ENCODE results near the gene SCGB1D4.
"Not testable (repeated sequence)": the region's sequence is repeated elsewhere in the genome, so short reads cannot be mapped to it uniquely, and the experiment has no call there.

Gene SCGB1D4

DNA sequence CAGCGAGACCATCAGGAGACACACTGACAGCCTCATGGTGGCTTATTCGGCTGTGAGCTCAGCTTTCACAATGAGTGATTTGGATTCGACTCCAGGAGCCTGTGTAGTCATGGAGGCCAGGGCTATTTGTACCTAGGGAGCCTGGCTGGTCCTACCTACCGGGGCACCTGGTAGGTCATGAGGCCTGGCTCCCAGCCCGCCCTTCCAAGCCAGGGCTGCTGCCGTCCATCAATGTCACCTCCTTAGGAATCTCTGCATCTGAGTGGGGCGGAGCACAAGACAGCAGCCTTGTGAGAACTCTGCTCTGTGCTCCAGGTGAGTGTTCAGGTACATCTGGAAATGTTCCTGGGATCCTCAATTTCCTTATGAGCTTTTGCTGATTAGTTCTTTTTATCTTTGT lies at the start of gene SCGB1D4:
TSS of gene SCGB1D4 (minus strand) at position 101 of the 400 bp plus-strand sequence. CDS start at position 36, 65 bp downstream.
- DNase-seq (ENCODE audit: low read depth in 2 of 2, low spot score in 1 of 2) = no peak

DNA sequence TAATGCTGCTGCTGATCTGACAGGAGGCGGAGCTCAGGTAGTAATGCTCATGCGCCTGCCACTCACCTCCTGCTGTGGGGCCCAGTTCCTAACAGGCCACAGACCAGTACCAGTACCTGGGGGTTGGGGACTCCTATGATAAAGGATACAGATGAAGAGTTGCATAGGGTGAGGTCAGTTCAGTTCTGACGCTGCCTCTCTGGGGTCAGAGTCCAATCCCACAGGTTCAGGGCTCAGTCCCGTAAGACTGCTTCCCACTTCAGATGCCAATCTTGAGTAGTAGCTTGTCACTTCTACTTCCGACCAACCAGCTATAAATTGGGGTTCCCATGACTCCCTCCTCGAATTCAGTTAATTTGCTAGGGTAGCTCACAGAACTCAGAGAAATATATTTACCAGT lies 47.0 kb upstream of the SCGB1D4 start:
- DNase-seq (ENCODE audit: low read depth in 2 of 2, low spot score in 1 of 2) = no peak

GRCh38 chr11:62344210-62344609 lies 45.3 kb upstream of the SCGB1D4 start:
- DNase-seq (ENCODE audit: low read depth in 2 of 2, low spot score in 1 of 2) = no peak

GRCh38 chr11:62343646-62344190 lies 44.8 kb upstream of the SCGB1D4 start:
- not testable (repeated sequence) for DNase-seq (ENCODE audit: low read depth in 2 of 2, low spot score in 1 of 2)

- no peak for DNase-seq (ENCODE audit: low read depth in 2 of 2, low spot score in 1 of 2)
These were observed 42.7 kb upstream of the SCGB1D4 start for GRCh38 chr11:62341588-62341987.

GRCh38 chr11:62340269-62340901 lies 41.5 kb upstream of the SCGB1D4 start:
- peak in 1 of 2 donors; percentile 38 for DNase-seq (ENCODE audit: low read depth in 2 of 2, low spot score in 1 of 2)

GRCh38 chr11:62338218-62338617 lies 39.3 kb upstream of the SCGB1D4 start:
- no peak for DNase-seq (ENCODE audit: low read depth in 2 of 2, low spot score in 1 of 2)

DNA sequence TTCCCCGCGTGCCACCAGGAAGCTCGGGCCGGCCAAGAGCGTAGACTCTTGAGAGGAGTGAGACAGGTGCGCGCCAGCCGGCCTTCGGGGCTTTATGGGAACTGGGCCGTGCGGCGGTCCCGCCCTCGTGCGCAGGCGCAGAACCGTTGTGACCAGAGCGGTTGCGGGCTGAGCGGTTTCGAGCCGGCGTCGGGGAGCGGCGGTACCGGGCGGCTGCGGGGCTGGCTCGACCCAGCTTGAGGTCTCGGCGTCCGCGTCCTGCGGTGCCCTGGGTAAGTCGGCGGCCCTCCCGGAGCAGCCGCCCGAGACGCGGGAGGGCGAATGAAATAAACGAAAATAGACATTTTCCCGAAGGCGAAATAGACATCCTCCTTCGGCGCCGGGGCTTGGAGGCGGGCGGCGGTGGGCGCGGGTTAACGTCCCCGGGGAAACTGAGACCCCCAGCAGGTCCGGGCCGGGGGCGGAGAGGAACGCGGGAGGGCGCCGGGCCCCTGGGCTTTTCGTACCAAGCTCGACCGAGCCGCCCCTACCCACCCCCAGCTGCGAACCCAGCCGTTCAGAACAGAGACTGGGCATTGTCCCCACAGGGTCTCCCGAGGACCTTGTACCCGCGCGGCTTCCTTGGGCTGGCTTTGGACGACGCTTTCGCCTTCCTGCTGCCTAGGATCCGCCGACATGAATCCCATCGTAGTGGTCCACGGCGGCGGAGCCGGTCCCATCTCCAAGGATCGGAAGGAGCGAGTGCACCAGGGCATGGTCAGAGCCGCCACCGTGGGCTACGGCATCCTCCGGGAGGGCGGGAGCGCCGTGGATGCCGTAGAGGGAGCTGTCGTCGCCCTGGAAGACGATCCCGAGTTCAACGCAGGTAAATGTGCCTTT lies 38.7 kb upstream of the SCGB1D4 start, which contains the start of gene ASRGL1:
TSS of gene ASRGL1 (plus strand) at position 146 of the 879 bp plus-strand sequence. CDS start at position 676, 530 bp downstream.
- peak; percentile 58 to 62 for DNase-seq (ENCODE audit: low read depth in 2 of 2, low spot score in 1 of 2)

DNA sequence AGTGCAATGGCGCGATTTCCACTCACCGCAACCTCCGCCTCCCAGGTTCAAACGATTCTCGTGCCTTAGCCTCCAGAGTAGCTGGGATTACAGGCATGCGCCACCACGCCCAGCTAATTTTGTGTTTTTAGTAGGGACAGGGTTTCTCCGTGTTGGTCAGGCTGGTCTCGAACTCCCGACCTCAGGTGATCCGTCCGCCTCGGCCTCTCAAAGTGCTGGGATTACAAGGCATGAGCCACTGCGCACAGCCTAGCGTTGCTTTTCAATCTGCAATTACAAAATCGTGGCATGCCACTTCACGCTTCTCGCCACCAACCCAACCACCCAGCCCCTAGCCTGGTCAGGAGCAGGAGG lies 38.1 kb upstream of the SCGB1D4 start:
- DNase-seq (ENCODE audit: low read depth in 2 of 2, low spot score in 1 of 2) = not testable (repeated sequence)

DNA sequence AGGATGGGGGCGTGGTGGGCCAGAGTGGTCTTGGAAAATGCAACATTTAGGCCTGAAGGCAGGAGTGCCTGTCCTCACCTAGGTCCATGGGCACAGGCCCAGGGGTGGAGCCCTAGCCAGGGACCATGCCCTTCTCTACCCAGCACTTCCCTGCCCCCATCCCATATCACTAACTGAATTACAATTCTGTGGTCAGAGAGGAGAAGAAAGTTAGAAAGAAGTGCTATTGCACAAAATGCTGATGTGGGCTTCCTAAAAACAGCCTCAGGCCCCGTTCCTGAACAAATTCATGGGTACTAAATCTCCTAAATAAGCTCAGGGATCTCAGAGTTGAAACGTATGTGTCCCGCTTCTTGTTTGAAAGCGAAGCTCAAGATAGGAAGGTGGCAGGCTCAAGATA lies 34.9 kb upstream of the SCGB1D4 start:
- no peak for DNase-seq (ENCODE audit: low read depth in 2 of 2, low spot score in 1 of 2)

DNA sequence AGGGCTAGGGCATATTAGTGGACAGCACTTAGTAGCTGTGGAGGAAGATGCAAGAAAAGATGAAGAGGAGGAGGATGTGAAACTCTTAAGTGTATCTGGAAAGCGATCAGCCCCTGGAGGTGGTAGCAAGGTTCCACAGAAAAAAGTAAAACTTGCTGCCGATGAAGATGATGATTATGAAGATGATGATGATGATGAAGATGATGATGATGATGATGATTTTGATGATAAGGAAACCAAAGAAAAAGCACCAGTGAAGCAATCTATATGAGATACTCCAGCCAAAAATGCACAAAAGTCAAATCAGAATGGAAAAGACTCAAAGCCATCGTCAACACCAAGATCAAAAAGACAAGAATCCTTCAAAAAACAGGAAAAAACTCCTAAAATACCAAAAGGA lies 32.4 kb upstream of the SCGB1D4 start:
- DNase-seq (ENCODE audit: low read depth in 2 of 2, low spot score in 1 of 2) = not testable (repeated sequence)

DNA sequence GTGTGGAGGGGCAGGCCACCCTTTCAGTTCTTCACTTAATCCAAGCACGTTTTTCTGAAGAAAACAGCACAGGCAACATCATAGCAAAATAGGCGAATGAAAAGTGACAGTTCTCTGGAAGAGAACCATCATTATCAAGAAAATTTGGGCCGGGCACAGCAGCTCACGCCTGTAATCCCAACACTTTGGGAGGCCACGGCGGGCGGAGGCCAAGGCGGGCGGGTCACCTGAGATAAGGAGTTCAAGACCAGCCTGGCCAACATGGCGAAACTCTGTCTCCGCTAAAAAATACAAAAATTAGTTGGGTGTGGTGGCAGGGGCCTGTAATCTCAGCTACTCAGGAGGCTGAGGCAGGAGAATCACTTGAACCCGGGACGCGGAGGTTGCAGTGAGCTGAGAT lies 28.7 kb upstream of the SCGB1D4 start:
- not testable (repeated sequence) for DNase-seq (ENCODE audit: low read depth in 2 of 2, low spot score in 1 of 2)

DNA sequence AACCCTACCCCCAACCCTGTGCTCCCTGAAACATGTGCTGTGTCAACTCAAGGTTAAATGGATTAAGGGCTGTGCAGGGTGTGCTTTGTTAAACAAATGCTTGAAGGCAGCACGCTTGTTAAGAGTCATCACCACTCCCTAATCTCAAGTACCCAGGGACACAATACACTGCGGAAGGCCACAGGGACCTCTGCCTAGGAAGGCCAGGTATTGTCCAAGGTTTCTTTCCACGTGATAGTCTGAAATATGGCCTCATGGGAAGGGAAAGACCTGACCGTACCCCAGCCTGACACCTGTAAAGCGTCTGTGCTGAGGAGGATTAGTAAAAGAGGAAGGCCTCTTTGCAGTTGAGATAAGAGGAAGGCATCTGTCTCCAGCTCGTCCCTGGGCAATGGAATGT lies 27.8 kb upstream of the SCGB1D4 start:
- DNase-seq (ENCODE audit: low read depth in 2 of 2, low spot score in 1 of 2) = not testable (repeated sequence)

GRCh38 chr11:62325781-62326180 lies 26.9 kb upstream of the SCGB1D4 start:
- DNase-seq (ENCODE audit: low read depth in 2 of 2, low spot score in 1 of 2) = not testable (repeated sequence)

- no peak for DNase-seq (ENCODE audit: low read depth in 2 of 2, low spot score in 1 of 2)
These were observed 26.1 kb upstream of the SCGB1D4 start for GRCh38 chr11:62324731-62325556.

- DNase-seq (ENCODE audit: low read depth in 2 of 2, low spot score in 1 of 2) = no peak
These were observed 23.6 kb upstream of the SCGB1D4 start for GRCh38 chr11:62322524-62322923.

DNA sequence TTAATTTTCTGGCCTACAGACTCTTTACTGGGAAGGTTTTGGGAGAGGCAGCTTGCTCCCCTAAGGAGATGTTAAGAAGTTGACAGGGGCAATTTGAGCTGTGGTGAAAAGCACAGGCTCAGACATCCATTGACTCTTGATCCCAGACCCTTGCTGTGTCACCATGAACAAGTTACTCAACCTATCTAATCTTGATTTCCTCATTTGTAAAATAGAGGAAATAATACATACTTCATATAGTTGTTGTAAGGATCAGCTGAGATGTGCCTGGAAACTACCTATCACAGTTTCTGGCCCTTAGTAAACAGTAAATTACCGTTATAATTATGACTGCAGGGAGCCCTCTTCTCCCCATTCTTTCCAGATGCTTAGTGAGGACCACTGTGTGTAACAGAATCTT lies 16.6 kb upstream of the SCGB1D4 start:
- DNase-seq (ENCODE audit: low read depth in 2 of 2, low spot score in 1 of 2) = no peak

DNA sequence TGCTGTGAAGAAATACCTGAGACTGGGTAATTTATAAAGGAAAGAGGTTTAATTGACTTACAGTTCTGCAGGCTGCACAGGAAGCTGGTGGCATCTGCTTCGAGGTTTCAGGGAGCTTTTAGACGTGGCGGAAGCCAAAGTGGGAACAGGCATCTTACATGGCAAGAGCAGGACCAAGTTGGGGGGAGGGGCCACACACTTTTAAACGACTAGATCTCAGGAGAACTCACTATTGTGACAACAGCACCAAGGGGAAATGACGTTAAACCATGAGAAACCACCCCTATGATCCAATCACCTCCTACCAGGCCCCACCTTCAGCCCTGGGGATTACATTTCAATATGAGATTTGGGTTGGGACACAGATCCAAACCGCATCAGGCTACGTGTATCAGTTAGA lies 11.1 kb upstream of the SCGB1D4 start:
- no peak for DNase-seq (ENCODE audit: low read depth in 2 of 2, low spot score in 1 of 2)

GRCh38 chr11:62307950-62308349 lies 9.1 kb upstream of the SCGB1D4 start:
- DNase-seq (ENCODE audit: low read depth in 2 of 2, low spot score in 1 of 2) = no peak

- DNase-seq (ENCODE audit: low read depth in 2 of 2, low spot score in 1 of 2) = no peak
These were observed 7.4 kb upstream of the SCGB1D4 start for GRCh38 chr11:62306227-62306626.

- DNase-seq (ENCODE audit: low read depth in 2 of 2, low spot score in 1 of 2) = no peak
These were observed 3.4 kb downstream of the SCGB1D4 start for GRCh38 chr11:62295504-62295903.

All from stimulated activated CD8-positive, alpha-beta memory T cell treated with anti-CD3 and anti-CD28 coated beads, Interleukin-4, amount 100 ng/mL, for 4 hours (primary cell).